Measurements from ENCODE around the gene OSMR.

Gene OSMR

GRCh38 chr5:38871790-38872551 is 26.2 kb downstream of the OSMR start:
- no peak for DNase-seq (ENCODE audit: low spot score)

DNA sequence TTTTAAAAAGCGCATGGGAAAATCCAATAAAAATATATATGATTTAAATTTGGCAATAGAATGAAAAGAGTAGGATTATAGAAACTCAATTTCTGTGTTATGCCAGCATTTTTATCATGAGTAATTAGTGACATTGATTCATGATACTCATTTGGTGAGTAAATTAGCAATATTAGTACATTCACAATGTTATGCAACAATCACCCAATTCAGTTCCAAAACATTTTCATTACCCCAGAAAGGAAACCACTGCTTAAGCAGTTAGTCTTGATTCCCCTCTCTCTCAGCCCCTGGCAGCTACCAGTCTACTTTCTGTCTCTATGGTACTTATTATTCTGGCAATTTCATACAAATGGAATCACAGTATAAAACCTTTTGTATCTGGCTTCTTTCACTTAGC is 27.0 kb downstream of the OSMR start:
- no peak for DNase-seq (ENCODE audit: low spot score)

DNA sequence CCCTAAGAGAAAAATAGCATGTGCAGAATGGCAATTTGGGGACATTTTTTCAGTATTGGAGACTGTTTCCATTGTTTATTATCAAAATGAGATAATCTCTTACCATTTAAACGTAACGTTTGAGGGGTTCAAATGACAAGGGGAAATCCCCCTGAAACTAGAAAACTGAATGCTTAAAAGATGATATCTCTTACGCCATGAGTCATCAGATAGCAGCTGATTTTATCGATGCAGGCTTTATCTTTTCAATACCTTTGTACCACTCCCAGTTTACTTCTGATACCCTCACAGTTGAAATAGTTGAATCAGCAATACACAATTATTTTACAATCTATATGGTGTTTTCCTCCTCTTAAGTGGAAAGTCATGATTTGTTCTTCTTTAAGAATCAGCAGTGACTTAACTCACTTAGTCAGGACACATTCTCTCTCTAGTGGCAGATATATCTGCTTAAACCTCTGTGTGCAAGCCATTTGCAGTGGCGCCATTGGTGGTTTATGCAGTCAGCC is 29.2 kb downstream of the OSMR start:
- DNase-seq (ENCODE audit: low spot score) = no peak

GRCh38 chr5:38878391-38879077 is 32.7 kb downstream of the OSMR start:
- DNase-seq (ENCODE audit: low spot score) = no peak

DNA sequence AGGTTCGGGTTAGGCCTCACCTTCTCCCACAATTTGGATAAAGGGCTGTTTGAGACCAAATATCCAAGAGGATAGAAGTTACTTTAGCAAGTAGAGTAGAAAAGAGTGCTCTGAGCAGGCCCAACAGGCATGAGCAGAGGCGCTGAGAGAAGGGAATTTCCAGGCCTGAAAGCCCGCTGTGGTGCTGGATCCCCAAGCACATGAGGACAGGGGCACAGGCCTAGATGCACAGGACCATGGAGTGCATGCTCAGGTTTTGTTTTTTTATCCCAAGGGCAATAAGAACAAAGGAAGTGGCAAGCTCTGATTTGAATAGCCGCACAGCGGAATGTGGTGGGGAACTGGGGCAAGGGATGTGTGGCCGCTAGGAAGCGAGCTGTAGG is 33.3 kb downstream of the OSMR start:
- no peak for DNase-seq (ENCODE audit: low spot score)

- no peak for DNase-seq (ENCODE audit: low spot score)
Observed at GRCh38 chr5:38883842-38884241, 38.0 kb downstream of the OSMR start.

DNA sequence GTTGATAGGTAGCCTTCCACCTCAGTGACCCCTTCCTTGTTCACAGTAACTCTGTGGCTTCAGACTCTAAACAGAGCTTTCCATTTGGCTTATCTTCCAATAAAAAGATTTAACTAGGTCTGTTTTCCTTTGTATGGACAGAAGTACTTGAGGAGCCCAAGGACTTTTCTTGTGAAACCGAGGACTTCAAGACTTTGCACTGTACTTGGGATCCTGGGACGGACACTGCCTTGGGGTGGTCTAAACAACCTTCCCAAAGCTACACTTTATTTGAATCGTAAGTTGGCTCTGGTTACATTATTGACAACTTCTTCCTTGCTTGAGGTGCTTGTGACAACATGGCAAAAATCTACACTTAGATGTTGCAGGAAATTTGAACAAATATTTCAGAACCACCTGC is 39.4 kb downstream of the OSMR start:
- no peak for DNase-seq (ENCODE audit: low spot score)

- DNase-seq (ENCODE audit: low spot score) = no peak
Observed at GRCh38 chr5:38888041-38888440, 42.2 kb downstream of the OSMR start.

GRCh38 chr5:38889424-38889823 is 43.6 kb downstream of the OSMR start:
- no peak for DNase-seq (ENCODE audit: low spot score)

- DNase-seq (ENCODE audit: low spot score) = no peak
Observed at GRCh38 chr5:38891563-38891962, 45.8 kb downstream of the OSMR start.

DNA sequence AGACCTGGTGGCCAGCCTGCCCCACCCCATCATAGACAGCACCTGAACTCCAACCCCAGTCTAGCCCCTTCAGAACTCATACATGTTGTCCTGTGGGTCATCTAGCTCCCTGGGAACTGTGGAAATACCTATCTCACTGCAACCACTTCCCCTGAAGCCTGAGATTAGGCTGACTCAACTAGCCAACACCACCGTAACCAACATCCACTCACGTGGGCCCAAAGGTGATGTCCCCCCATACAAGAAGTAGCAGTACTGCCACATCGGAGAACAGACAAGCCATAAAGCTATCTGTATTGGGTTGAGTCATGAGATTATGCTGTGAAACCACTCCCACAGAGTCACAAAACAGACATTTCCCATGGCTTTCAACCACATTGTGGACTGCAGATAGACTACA is 46.6 kb downstream of the OSMR start:
- no peak for DNase-seq (ENCODE audit: low spot score)

DNA sequence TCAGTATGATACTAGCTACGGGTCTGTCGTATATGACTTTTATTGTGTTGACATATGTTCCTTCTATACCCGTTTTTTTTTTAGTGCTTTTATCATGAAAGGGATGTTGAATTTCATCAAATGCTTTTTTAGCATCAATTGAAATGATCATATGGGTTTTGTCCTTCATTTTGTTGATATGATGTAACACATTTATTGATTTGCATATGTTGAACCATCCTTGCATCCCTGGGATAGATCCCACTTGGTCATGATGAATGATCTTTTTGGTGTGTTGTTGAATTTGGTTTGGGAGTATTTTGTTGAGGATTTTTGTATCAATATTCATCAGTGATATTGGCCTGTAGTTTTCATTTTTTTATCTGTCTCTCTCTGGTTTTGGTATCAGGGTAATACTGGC is 50.9 kb downstream of the OSMR start:
- DNase-seq (ENCODE audit: low spot score) = no peak

DNA sequence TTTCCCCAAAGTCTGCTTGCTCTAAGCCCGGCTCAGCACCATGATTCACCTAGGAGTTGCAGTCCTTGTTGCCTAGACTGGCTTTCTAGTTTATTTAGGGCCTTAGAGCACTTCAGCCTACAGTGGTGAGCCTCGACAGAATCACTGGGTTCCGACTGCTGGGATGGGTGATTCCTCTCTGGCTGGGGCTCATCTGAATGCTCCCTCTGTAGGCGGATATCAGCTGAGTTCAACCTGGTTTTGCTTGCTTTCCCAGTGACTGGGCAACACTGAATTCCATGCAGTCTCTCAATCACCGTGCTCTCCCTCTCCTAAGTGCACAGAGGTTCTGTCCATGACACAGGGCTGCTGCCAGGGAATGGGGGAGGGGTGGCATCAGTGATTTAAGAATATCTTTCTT is 54.1 kb downstream of the OSMR start:
- DNase-seq (ENCODE audit: low spot score) = no peak

GRCh38 chr5:38905516-38905915 is 59.7 kb downstream of the OSMR start:
- DNase-seq (ENCODE audit: low spot score) = no peak

DNA sequence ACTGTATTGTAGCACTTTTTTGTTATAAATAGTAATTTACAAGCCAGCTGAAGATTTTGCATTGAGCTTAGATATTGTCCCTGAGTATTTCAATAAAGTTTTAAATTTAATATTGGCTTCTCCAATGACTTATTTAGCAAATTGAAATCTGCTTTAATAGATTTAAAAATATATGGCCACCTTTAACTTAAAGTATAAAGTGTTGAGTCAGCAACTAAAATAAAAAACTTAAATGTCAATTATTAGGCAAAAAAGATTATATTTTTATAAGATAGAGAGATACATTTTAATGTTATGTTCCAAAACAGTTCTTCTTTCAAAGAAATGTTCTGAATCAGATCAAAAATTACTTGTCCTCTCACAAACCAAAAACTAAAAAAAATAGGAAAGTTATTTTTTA is 60.7 kb downstream of the OSMR start:
- DNase-seq (ENCODE audit: low spot score) = no peak

GRCh38 chr5:38911933-38912332 is 66.1 kb downstream of the OSMR start:
- DNase-seq (ENCODE audit: low spot score) = no peak

GRCh38 chr5:38913714-38914113 is 67.9 kb downstream of the OSMR start:
- no peak for DNase-seq (ENCODE audit: low spot score)

DNA sequence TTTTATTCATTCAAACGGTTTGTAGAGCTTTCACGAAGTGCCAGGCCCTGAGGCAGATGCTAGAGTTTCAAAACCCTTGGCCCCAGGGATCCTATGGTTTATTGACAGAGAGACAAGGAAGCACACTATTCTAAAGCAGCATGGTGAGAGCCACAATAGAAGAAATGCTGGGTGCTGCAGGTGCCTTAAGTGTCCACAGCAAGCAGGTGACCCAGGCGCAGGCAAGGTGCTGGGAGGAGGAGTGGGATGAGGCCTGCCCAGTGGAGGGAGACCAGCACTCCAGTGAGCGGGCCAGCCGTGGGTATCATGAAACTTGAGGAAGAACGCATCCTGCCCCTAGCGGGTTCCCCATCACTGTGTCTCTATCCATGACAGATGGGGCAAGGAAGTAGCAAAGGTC is 71.0 kb downstream of the OSMR start:
- DNase-seq (ENCODE audit: low spot score) = no peak

DNA sequence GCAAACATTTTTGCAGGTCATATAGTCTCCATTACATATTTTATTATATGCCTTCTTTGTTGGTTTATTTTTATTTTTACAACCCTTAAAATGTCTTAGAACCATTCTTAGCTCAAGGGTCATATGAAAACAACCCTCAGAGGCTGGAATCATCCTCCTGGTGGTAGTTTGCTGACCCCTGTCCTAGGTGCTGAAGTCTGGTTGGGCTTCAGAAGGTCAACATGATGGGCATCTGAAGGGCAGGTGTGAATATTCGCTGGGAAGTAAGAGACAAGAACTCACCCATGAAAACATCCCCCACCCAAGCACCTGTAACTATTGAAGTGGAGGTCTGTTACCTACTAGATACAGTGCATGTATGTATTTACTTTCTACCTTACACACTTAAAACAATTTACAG is 75.4 kb downstream of the OSMR start:
- DNase-seq (ENCODE audit: low spot score) = no peak

DNA sequence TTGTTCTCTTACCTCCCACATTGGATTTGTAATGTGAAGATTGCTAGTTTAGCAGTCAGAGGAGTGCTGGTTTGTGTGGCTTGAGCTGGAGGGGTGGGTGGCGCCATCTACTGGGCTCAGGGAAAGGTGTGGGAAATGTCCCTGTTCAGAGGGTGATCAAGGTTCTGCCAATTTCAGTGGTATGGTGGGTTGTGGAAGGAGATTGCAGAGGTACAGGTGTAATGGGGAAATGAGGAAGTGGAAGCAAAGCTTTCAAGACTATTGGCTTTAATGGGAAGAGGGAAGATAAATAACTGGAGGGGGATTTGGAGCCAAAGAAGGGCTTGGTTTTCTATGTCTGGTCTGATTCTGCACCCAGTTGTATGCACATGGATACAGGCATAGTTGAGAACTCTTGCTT is 76.4 kb downstream of the OSMR start:
- peak; percentile 79 for DNase-seq (ENCODE audit: low spot score)

DNA sequence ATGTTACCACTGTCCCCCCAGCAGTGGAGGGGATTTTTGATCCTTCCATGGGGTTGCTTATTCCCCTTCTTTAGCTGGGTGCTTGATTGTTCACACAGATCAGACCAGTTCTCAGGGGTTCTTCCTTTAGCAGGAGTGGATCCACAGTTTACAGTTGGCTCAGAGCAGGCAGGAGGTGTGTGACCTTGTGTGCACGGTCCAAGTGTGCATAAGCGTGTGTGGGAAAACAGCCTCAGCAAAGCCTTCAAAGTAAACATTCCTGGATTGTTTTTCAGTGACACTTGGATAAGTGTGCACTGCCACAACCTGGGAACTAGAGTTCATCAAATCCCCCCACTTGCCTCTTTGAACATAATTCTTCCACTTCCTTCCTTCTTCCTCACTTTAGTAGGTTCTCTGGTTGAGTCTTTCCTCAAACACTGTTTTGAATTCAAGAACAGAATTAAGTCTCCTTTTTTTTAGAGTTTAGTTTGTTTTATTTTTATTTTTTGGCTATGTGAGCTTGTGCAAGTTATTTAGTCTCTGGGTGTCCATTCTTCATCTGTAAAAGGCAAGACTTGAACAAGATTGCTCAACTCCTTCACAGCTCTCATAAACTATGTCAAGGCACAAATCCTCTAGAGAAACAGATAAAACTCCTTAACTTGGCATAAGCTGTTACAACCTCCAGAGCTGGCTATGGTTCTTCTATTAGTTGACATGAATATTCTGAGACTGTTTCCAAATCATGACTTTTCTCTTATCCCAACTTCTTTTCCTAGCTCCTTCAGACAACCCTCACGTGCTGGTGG is 78.0 kb downstream of the OSMR start:
- no peak for DNase-seq (ENCODE audit: low spot score)

- DNase-seq (ENCODE audit: low spot score) = no peak
Observed at GRCh38 chr5:38925154-38925925, 79.5 kb downstream of the OSMR start.
